Fibroblast of lung (primary cell): ENCODE measurements around the gene USH2A. TPM values are rescaled to one million over a fixed set of nuclear protein-coding genes. Genes with fewer than 3 reads are reported as not detected.

Experiments used
- DNase-seq, 2 donors: peaks; one replicate each; pipeline versions ENCODE4 v3.0.0 to v3.0.0-alpha.2; 2010; ENCODE audit warnings: low read depth in 2 of 2
- H2AFZ ChIP-seq: 2 replicates; pipeline ENCODE4 v1.5.1; 2012; ENCODE audit warnings: low read length, control low read depth, inconsistent platforms
- H3K27ac ChIP-seq: 2 replicates; pipeline ENCODE4 v1.5.1; 2011; ENCODE audit warnings: low read length, control low read depth; ENCODE audit not compliant: insufficient read depth
- H3K27me3 ChIP-seq: 2 replicates; pipeline ENCODE4 v1.5.1; 2011; ENCODE audit warnings: mild to moderate bottlenecking, low read length; ENCODE audit not compliant: control insufficient read depth, insufficient read depth
- H3K36me3 ChIP-seq: 2 replicates; pipeline ENCODE4 v1.5.1; 2011; ENCODE audit warnings: low read length; ENCODE audit not compliant: control insufficient read depth, insufficient read depth
- H3K4me1 ChIP-seq: 2 replicates; pipeline ENCODE4 v1.5.1; 2011; ENCODE audit warnings: low read length; ENCODE audit not compliant: control insufficient read depth, insufficient read depth; ENCODE audit errors: extremely low read depth
- H3K4me2 ChIP-seq: 2 replicates; pipeline ENCODE4 v1.5.1; 2011; ENCODE audit warnings: low read length, control low read depth; ENCODE audit not compliant: insufficient read depth; ENCODE audit errors: extremely low read depth
- H3K4me3 ChIP-seq, 4 experiments: fragments of 200-600 bp in 1 of 4; sonication (generic) in 1 of 4; replicated peaks in 1 of 4; 2 replicates each; pipeline ENCODE4 v1.5.1; 2011 to 2016; ENCODE audit warnings: low read length in 4 of 4, low read depth in 3 of 4, mild to moderate bottlenecking in 3 of 4, control low read depth in 2 of 4, inconsistent platforms in 1 of 4, mixed read lengths in 1 of 4; ENCODE audit not compliant: insufficient read depth in 1 of 4; ENCODE audit errors: control extremely low read depth in 1 of 4
- H3K79me2 ChIP-seq: 2 replicates; pipeline ENCODE4 v1.5.1; 2012; ENCODE audit warnings: mild to moderate bottlenecking, low read length, inconsistent platforms; ENCODE audit not compliant: control insufficient read depth, insufficient read depth
- H3K9ac ChIP-seq: 2 replicates; pipeline ENCODE4 v1.5.1; 2011; ENCODE audit warnings: mild to moderate bottlenecking, low read length, control low read depth; ENCODE audit not compliant: insufficient read depth
- H3K9me3 ChIP-seq: 2 replicates; pipeline ENCODE4 v1.5.1; 2012; ENCODE audit warnings: low read depth, low read length; ENCODE audit not compliant: control insufficient read depth, insufficient read depth
- H4K20me1 ChIP-seq: 2 replicates; pipeline ENCODE4 v1.5.1; 2011; ENCODE audit warnings: low read length; ENCODE audit not compliant: control insufficient read depth, insufficient read depth; ENCODE audit errors: extremely low read depth
- CTCF ChIP-seq, 2 donors: IDR thresholded peaks in 1 of 2; conservative IDR thresholded peaks in 1 of 2; 1 replicate in 1 of 2; 2 replicates in 1 of 2; pipeline ENCODE4 v1.5.1; 2011 to 2012; ENCODE audit warnings: low read length in 2 of 2, control low read depth in 1 of 2, inconsistent platforms in 1 of 2, low read depth in 1 of 2, mild to moderate bottlenecking in 1 of 2
- EZH2 ChIP-seq: IDR thresholded peaks from 2 replicates; pipeline ENCODE4 v1.5.1; 2012; ENCODE audit warnings: low read length, control low read depth, mild to moderate bottlenecking; ENCODE audit errors: missing control alignments
- polyA plus RNA-seq, 2 donors: library from polyadenylated mRNA; depleted of rRNA in 1 of 2; stranded (reverse) in 1 of 2; unstranded in 1 of 2; fragments of >200 nt; gene quantifications; 2 replicates each; pipeline ENCODE4 v1.2.1, GENCODE V29; 2011 to 2012; ENCODE audit warnings: missing spikeins in 1 of 2
- total RNA-seq: library from RNA; depleted of rRNA; stranded (reverse); fragments of >200 nt; gene quantifications from 2 replicates; pipeline ENCODE4 v1.2.1, GENCODE V29; 2014

Gene USH2A
- total and polyA plus RNA-seq, 2 donors (not counting 1 experiment from before 2014, with no cell fraction given): under 0.01 to 0.01 TPM

GRCh38 chr1:216387782-216388181 lies 35.5 kb downstream of the USH2A start:
- no peak for DNase-seq
- TF ChIP-seq EZH2: no peak
- TF ChIP-seq CTCF (conservative IDR thresholded peaks at IDR 0.05 in 1 of 2, IDR thresholded peaks at IDR 0.05 in 1 of 2; ENCODE audit: low read depth in 1 of 2, low read length in 2 of 2): no peak

DNA sequence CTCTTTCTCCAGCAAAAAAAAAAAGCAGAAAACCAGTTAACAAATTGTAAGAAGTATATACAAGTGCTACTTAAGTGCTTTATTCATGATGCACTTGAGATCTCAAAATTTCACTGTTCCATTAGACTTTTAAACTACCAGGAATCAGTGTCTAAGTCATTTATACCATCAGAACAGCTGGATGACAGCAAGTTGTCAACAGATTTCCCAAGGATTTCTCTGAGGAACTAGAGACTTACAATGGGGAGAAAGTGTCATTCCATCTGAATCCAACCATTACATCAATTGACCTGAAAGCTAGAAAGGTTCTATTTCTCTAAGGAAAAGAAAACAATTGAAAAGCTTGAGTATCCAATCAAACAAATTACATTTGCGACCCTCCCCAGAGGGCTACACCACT lies 43.8 kb downstream of the USH2A start:
- H3K9ac ChIP-seq: no peak overlapping the region
- no peaks in the 10 kb centered on the region for H3K27me3 ChIP-seq
- H3K4me3 ChIP-seq: no peak overlapping the region
- TF ChIP-seq EZH2: no peak
- no peak for TF ChIP-seq CTCF (conservative IDR thresholded peaks at IDR 0.05 in 1 of 2, IDR thresholded peaks at IDR 0.05 in 1 of 2; ENCODE audit: low read depth in 1 of 2, low read length in 2 of 2)
- no peak overlapping the region for H3K4me2 ChIP-seq
- no peaks in the 10 kb centered on the region for H3K9me3 ChIP-seq
- no peaks in the 10 kb centered on the region for H3K4me1 ChIP-seq
- H2AFZ ChIP-seq: no peak overlapping the region
- H4K20me1 ChIP-seq: no peaks in the 10 kb centered on the region
- no peak for DNase-seq
- H3K27ac ChIP-seq: no peak overlapping the region
- H3K79me2 ChIP-seq: no peaks in the 10 kb centered on the region
- H3K36me3 ChIP-seq: no peaks in the 10 kb centered on the region

More at GRCh38 chr1:216387782-216388181, 35.5 kb downstream of the USH2A start:
- no peak overlapping the region for H3K4me2 ChIP-seq
- H3K4me1 ChIP-seq: no peaks in the 10 kb centered on the region
- H3K27ac ChIP-seq: no peak overlapping the region
- H4K20me1 ChIP-seq: no peaks in the 10 kb centered on the region
- no peaks in the 10 kb centered on the region for H3K79me2 ChIP-seq
- H2AFZ ChIP-seq: no peak overlapping the region
- no peak overlapping the region for H3K9ac ChIP-seq
- H3K4me3 ChIP-seq: no peak overlapping the region
- H3K36me3 ChIP-seq: no peaks in the 10 kb centered on the region
- H3K27me3 ChIP-seq: no peaks in the 10 kb centered on the region
- H3K9me3 ChIP-seq: no peaks in the 10 kb centered on the region

GRCh38 chr1:216368249-216368648 lies 55.0 kb downstream of the USH2A start:
- Histone ChIP-seq H3K4me1 (no peaks in the 10 kb centered on the region), H3K27me3 (no peaks in the 10 kb centered on the region), H3K79me2 (no peaks in the 10 kb centered on the region), H3K9ac (no peak overlapping the region), H3K27ac (no peak overlapping the region), H3K4me3 (no peak overlapping the region), H3K36me3 (no peaks in the 10 kb centered on the region), H3K4me2 (no peak overlapping the region), H4K20me1 (no peaks in the 10 kb centered on the region), H2AFZ (no peak overlapping the region), H3K9me3 (no peaks in the 10 kb centered on the region)
- TF ChIP-seq EZH2 (no peak), CTCF (conservative IDR thresholded peaks at IDR 0.05 in 1 of 2, IDR thresholded peaks at IDR 0.05 in 1 of 2; ENCODE audit: low read depth in 1 of 2, low read length in 2 of 2) (no peak)
- DNase-seq: no peak
